ENCODE data around the gene EFNA1.

Gene EFNA1

GRCh38 chr1:155122308-155122707 lies 5.4 kb upstream of the EFNA1 start:
- DNase-seq (ENCODE audit: insufficient read length, low spot score): no peak
- no peak for FAIRE-seq
- TF ChIP-seq POLR2AphosphoS5 (IDR thresholded peaks at IDR 0.05; ENCODE audit: low read depth, low read length) (no peak), POLR2A (IDR thresholded peaks at IDR 0.05; ENCODE audit: low read depth, low read length) (no peak), SPI1 (IDR thresholded peaks at IDR 0.05; ENCODE audit: low read depth, low read length) (no peak), POU2F2 (IDR thresholded peaks at IDR 0.05; ENCODE audit: low read depth, low read length) (no peak), PAX5 (IDR thresholded peaks at IDR 0.05; ENCODE audit: insufficient read depth, low read length, severe bottlenecking) (no peak), TAF1 (IDR thresholded peaks at IDR 0.05; ENCODE audit: low read depth, low read length) (no peak)

- DNase-seq (ENCODE audit: insufficient read length, low spot score): no peak
- no peak for FAIRE-seq
- TF ChIP-seq SPI1 (IDR thresholded peaks at IDR 0.05; ENCODE audit: low read depth, low read length) (no peak), TAF1 (IDR thresholded peaks at IDR 0.05; ENCODE audit: low read depth, low read length) (no peak), POLR2AphosphoS5 (IDR thresholded peaks at IDR 0.05; ENCODE audit: low read depth, low read length) (no peak), PAX5 (IDR thresholded peaks at IDR 0.05; ENCODE audit: insufficient read depth, low read length, severe bottlenecking) (no peak), POLR2A (IDR thresholded peaks at IDR 0.05; ENCODE audit: low read depth, low read length) (no peak), POU2F2 (IDR thresholded peaks at IDR 0.05; ENCODE audit: low read depth, low read length) (no peak)
Observed at GRCh38 chr1:155123801-155124200, 3.9 kb upstream of the EFNA1 start.

DNA sequence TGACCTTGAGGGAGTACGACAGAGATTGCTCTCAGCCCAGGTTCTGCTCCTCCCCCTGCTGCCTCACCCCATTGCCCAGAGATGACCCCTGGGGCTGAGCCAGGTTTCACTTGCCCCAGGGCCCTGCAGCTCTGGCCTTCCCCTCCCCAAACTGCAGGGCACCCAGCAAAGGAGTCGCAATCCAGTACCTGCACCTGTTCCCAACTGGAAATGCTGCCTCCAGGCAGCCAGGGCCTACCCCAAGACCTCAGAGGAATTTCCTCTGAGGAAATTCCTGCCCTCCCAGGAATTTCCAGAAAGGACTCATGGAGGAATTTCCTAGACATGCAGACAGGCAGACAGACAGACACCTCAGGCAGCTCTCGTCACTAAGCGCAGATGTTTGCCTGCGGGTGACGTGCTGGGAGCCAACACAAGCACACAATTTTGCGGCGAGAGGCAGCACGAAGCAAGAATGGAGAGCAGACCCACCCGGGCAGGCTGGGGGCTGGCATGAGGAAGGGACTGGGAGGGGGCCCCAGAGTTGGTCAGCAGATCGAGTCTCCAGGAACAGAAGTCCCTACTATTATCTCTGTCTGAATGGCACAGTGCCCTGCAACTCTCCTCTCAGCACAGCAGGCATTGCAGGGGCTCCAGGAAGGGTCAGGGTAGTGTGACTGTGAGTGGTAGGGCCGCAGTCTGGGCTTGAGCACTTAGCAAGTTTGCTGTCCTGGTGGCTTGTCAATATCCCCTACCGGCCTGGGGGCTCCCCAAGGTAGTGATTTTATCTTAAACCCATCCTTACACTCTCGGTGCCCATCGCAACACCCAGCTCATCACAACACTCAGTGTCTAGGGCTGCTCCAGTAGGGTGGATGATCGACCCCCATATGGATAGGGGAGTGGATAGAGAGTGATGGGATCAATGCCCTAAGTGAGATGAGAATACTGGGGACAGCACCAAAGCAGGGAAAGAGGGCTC lies 2.9 kb upstream of the EFNA1 start:
- TF ChIP-seq TAF1 (IDR thresholded peaks at IDR 0.05; ENCODE audit: low read depth, low read length) (no peak), POLR2AphosphoS5 (IDR thresholded peaks at IDR 0.05; ENCODE audit: low read depth, low read length) (no peak), PAX5 (IDR thresholded peaks at IDR 0.05; ENCODE audit: insufficient read depth, low read length, severe bottlenecking) (no peak), POLR2A (IDR thresholded peaks at IDR 0.05; ENCODE audit: low read depth, low read length) (no peak), POU2F2 (IDR thresholded peaks at IDR 0.05; ENCODE audit: low read depth, low read length) (no peak), SPI1 (IDR thresholded peaks at IDR 0.05; ENCODE audit: low read depth, low read length) (no peak)
- FAIRE-seq: no peak
- no peak for DNase-seq (ENCODE audit: insufficient read length, low spot score)

GRCh38 chr1:155125511-155125945 lies 2.1 kb upstream of the EFNA1 start:
- DNase-seq (ENCODE audit: insufficient read length, low spot score) (no peak), FAIRE-seq (no peak)
- TF ChIP-seq TAF1 (IDR thresholded peaks at IDR 0.05; ENCODE audit: low read depth, low read length) (no peak), POU2F2 (IDR thresholded peaks at IDR 0.05; ENCODE audit: low read depth, low read length) (no peak), PAX5 (IDR thresholded peaks at IDR 0.05; ENCODE audit: insufficient read depth, low read length, severe bottlenecking) (no peak), SPI1 (IDR thresholded peaks at IDR 0.05; ENCODE audit: low read depth, low read length) (no peak), POLR2AphosphoS5 (IDR thresholded peaks at IDR 0.05; ENCODE audit: low read depth, low read length) (no peak), POLR2A (IDR thresholded peaks at IDR 0.05; ENCODE audit: low read depth, low read length) (no peak)

- TF ChIP-seq POU2F2 (IDR thresholded peaks at IDR 0.05; ENCODE audit: low read depth, low read length) (no peak), PAX5 (IDR thresholded peaks at IDR 0.05; ENCODE audit: insufficient read depth, low read length, severe bottlenecking) (no peak), POLR2A (IDR thresholded peaks at IDR 0.05; ENCODE audit: low read depth, low read length) (no peak), POLR2AphosphoS5 (IDR thresholded peaks at IDR 0.05; ENCODE audit: low read depth, low read length) (no peak), SPI1 (IDR thresholded peaks at IDR 0.05; ENCODE audit: low read depth, low read length) (no peak), TAF1 (IDR thresholded peaks at IDR 0.05; ENCODE audit: low read depth, low read length) (no peak)
- DNase-seq (ENCODE audit: insufficient read length, low spot score): no peak
- no peak for FAIRE-seq
Observed at GRCh38 chr1:155125946-155126555, 1.6 kb upstream of the EFNA1 start.

GRCh38 chr1:155126556-155127104 lies 1.0 kb upstream of the EFNA1 start:
- TF ChIP-seq PAX5 (IDR thresholded peaks at IDR 0.05; ENCODE audit: insufficient read depth, low read length, severe bottlenecking) (no peak), TAF1 (IDR thresholded peaks at IDR 0.05; ENCODE audit: low read depth, low read length) (no peak), SPI1 (IDR thresholded peaks at IDR 0.05; ENCODE audit: low read depth, low read length) (no peak), POLR2AphosphoS5 (IDR thresholded peaks at IDR 0.05; ENCODE audit: low read depth, low read length) (no peak), POLR2A (IDR thresholded peaks at IDR 0.05; ENCODE audit: low read depth, low read length) (no peak), POU2F2 (IDR thresholded peaks at IDR 0.05; ENCODE audit: low read depth, low read length) (no peak)
- DNase-seq (ENCODE audit: insufficient read length, low spot score) (no peak), FAIRE-seq (peak; percentile 16)

DNA sequence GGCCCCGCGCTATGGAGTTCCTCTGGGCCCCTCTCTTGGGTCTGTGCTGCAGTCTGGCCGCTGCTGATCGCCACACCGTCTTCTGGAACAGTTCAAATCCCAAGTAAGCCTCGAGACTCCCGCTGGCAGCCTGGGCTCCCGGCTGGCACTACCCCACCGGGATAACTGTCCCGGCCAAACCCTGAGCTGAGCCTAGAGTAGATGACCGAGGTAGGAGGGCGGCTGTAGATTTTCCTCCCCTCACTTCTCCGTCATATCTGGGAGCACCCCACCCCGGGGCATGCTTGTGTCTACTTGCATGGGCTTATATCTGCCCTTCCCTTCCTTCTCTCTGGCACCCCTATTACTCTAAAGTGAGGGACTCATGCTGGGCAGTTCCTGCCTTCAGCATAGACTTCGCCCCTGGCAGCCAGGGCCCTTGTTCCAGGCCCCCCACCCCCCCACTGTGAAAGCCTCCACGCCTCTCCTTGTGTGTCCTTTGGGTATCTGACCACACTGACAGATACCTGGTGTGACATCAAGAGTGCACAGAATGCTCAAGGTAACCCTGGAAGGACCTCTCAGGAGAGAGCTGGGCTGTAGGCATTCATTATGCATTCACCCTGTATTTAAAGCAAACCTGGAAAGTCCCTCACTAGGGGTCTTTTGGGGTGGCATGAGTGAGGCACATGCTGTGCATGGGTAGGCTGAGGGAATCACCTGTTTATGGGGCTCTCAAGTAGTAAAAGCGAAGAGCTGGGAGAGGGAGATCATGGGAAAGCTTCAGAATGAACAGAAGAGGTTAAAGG lies 485 bp downstream of the EFNA1 start:
- TF ChIP-seq SPI1 (IDR thresholded peaks at IDR 0.05; ENCODE audit: low read depth, low read length) (no peak), TAF1 (IDR thresholded peaks at IDR 0.05; ENCODE audit: low read depth, low read length) (no peak), PAX5 (IDR thresholded peaks at IDR 0.05; ENCODE audit: insufficient read depth, low read length, severe bottlenecking) (no peak), POLR2AphosphoS5 (IDR thresholded peaks at IDR 0.05; ENCODE audit: low read depth, low read length) (no peak), POLR2A (IDR thresholded peaks at IDR 0.05; ENCODE audit: low read depth, low read length) (no peak), POU2F2 (IDR thresholded peaks at IDR 0.05; ENCODE audit: low read depth, low read length) (no peak)
- no peak for FAIRE-seq
- DNase-seq (ENCODE audit: insufficient read length, low spot score): no peak

GRCh38 chr1:155128755-155129473 lies 1.2 kb downstream of the EFNA1 start:
- no peak for DNase-seq (ENCODE audit: insufficient read length, low spot score)
- no peak for TF ChIP-seq POLR2A (IDR thresholded peaks at IDR 0.05; ENCODE audit: low read depth, low read length)
- TF ChIP-seq PAX5 (IDR thresholded peaks at IDR 0.05; ENCODE audit: insufficient read depth, low read length, severe bottlenecking): no peak
- no peak for TF ChIP-seq SPI1 (IDR thresholded peaks at IDR 0.05; ENCODE audit: low read depth, low read length)
- no peak for TF ChIP-seq TAF1 (IDR thresholded peaks at IDR 0.05; ENCODE audit: low read depth, low read length)
- TF ChIP-seq POLR2AphosphoS5 (IDR thresholded peaks at IDR 0.05; ENCODE audit: low read depth, low read length): no peak
- no peak for TF ChIP-seq POU2F2 (IDR thresholded peaks at IDR 0.05; ENCODE audit: low read depth, low read length)
- no peak for FAIRE-seq
